GM12865 (cell line): ENCODE results near the gene BCAS1.

ENCODE experiments used
- DNase-seq: peaks from one replicate; pipeline ENCODE4 v3.0.0; 2010; ENCODE audit warnings: low read depth
- H3K4me3 ChIP-seq: 2 replicates; pipeline ENCODE4 v1.5.1; 2011; ENCODE audit warnings: mild to moderate bottlenecking, low read depth, low read length, control low read depth
- CTCF ChIP-seq: IDR thresholded peaks from 2 replicates; pipeline ENCODE4 v1.5.1; 2011; ENCODE audit warnings: low read length, control low read depth, low read depth, inconsistent platforms; ENCODE audit not compliant: insufficient read depth; ENCODE audit errors: missing control alignments

BCAS1 gene

GRCh38 chr20:54043076-54043967 lies 27.1 kb downstream of the BCAS1 start:
- peak; percentile 64 for DNase-seq
- no peak overlapping the region for H3K4me3 ChIP-seq
- no peak for TF ChIP-seq CTCF

GRCh38 chr20:54042021-54042420 lies 28.4 kb downstream of the BCAS1 start:
- DNase-seq, result no peak
- no peak for TF ChIP-seq CTCF
- H3K4me3 ChIP-seq, result no peak overlapping the region

GRCh38 chr20:54041336-54041735 lies 29.1 kb downstream of the BCAS1 start:
- no peak for TF ChIP-seq CTCF
- no peak overlapping the region for H3K4me3 ChIP-seq
- no peak for DNase-seq

- DNase-seq, result no peak
- no peak for TF ChIP-seq CTCF
Observed at GRCh38 chr20:54040531-54040930, 29.9 kb downstream of the BCAS1 start.

GRCh38 chr20:54038961-54039360 lies 31.4 kb downstream of the BCAS1 start:
- no peak for TF ChIP-seq CTCF
- H3K4me3 ChIP-seq, result no peak overlapping the region
- DNase-seq, result no peak

More at GRCh38 chr20:54040531-54040930, 29.9 kb downstream of the BCAS1 start:
- H3K4me3 ChIP-seq, result no peak overlapping the region

GRCh38 chr20:54037525-54037924 lies 32.9 kb downstream of the BCAS1 start:
- no peak for DNase-seq
- no peak for TF ChIP-seq CTCF
- no peak overlapping the region for H3K4me3 ChIP-seq
